ENCODE results near the gene DISC1.
"Not testable (repeated sequence)": the region's sequence is repeated elsewhere in the genome, so short reads cannot be mapped to it uniquely, and the experiment has no call there.

DISC1 gene

GRCh38 chr1:231626535-231626950 lies at the start of gene DISC1:
Gene DISC1 (plus strand): TSS chr1:231626790. CDS start chr1:231626868, 78 bp downstream.
- peak in 1 of 2 donors; percentile 28 for DNase-seq (ENCODE audit: low read depth in 1 of 2, low spot score in 1 of 2)

DNA sequence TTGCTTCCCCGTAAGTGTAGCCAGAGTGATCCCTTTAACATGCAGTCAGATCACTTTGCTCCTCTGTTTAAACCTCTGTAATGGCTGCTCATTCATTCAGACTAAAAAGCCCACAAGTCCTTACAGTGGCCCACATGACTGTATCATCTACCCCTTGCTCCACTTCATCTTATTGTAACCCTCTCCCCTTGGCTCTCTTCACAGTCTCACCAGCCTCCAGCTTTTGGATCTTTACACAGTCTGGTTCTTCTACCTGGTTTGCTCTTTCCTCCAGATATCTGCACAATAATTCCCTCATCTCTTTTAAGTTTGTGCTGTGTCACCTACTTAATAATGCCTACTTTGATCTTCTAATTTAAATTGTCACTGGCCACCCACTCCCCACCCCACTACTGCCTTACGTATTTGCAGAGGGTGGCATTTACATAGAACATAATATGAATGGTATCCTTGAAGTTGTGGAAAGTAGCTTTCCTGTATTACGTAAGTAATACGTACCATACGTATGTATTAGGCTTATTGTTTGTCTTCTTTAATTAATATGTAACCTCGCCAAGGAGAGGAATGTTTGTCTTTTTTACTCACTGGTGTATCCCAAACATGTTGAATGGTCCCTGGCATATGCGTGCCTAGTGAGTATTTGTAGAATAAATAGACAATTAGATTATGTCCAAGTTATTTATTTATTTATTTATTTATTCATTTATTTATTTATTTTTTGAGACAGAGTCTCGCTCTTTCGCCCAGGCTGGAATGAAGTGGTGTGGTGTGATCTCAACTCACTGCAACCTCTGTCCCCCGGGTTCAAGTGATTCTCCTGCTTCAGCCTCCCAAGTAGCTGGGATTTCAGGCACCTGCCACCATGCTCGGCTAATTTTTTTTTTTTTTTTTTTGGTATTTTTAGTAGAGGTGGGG lies 49.5 kb upstream of the DISC1 start:
- no peak for DNase-seq (ENCODE audit: low read depth in 1 of 2, low spot score in 1 of 2)

DNA sequence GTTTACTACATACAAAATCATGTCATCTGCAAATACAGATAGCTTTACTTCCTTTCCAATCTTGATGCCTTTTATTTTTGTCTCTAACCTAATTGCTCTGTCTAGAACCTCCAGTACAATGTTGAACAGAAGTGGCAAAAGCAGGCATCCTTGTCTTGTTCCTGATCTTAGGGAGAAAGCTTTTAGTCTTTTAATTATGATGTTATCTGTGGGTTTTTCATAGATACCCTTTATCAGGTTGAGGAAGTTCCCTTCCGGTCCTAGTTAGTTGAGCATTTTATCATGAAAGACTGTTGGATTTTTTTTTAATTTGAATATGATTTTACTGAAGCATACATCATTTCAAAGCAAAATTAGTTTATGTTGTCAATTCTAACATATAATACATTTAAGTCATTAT lies 45.7 kb upstream of the DISC1 start:
- no peak for DNase-seq (ENCODE audit: low read depth in 1 of 2, low spot score in 1 of 2)

GRCh38 chr1:231581859-231582258 lies 44.7 kb upstream of the DISC1 start:
- DNase-seq (ENCODE audit: low read depth in 1 of 2, low spot score in 1 of 2): no peak

DNA sequence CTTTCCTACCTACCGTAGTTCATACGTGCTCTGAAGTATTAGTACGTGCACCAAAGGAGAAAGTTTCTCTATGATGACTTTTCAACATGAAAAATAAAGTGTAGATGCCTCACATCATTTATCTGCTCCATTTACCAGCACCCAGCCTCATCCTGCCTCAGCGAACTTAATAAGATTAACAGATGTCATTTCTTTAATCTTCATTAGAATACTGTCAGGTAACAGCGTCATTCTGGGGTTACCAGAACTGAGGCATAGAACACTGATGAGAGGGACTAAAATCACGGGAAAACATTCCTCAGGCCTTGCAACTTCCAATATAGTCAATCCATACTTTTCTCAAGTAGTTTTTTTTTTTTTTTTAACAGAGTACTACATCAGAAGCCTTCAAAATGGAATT lies 43.2 kb upstream of the DISC1 start:
- no peak for DNase-seq (ENCODE audit: low read depth in 1 of 2, low spot score in 1 of 2)

GRCh38 chr1:231584117-231584516 lies 42.5 kb upstream of the DISC1 start:
- no peak for DNase-seq (ENCODE audit: low read depth in 1 of 2, low spot score in 1 of 2)

DNA sequence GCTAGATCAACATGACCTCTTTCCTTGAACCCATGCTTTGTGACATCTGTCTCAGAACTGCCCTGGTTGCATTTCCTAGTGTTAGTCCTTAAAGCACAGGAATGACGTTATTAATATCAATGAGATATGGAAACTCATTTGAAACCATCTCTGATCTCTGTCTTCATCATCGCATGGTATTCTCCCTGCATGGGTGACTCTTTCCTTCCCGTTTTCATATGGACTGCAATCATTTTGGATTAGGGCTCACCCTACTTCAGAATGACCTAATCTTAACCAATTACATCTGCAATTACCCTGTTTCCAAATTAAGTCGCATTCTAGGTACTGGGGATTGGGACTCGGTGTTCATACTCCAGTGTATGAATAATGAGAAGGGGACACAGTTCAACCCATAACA lies 41.7 kb upstream of the DISC1 start:
- no peak for DNase-seq (ENCODE audit: low read depth in 1 of 2, low spot score in 1 of 2)

GRCh38 chr1:231590453-231591198 lies 36.0 kb upstream of the DISC1 start:
- no peak for DNase-seq (ENCODE audit: low read depth in 1 of 2, low spot score in 1 of 2)

DNA sequence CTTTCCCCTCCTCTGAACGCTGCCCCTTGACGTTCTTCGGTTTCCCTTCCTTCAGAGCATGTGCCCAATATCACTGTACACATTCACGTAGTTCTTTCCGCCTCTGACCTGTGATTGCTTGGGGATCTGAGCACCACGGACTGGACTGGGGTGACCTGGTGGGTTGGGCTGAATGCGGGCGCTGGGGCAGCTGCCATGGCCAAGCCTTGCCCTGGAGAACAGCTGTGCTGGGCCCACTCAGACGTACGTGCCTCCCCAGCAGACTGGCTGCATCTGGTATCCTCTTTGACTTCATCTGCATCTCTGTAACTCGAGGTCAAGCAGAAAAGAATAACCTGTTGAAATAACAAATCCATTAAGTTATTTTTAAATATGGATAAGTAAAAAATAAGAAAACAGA lies 35.1 kb upstream of the DISC1 start:
- DNase-seq (ENCODE audit: low read depth in 1 of 2, low spot score in 1 of 2): no peak

GRCh38 chr1:231592809-231593208 lies 33.8 kb upstream of the DISC1 start:
- DNase-seq (ENCODE audit: low read depth in 1 of 2, low spot score in 1 of 2): no peak

DNA sequence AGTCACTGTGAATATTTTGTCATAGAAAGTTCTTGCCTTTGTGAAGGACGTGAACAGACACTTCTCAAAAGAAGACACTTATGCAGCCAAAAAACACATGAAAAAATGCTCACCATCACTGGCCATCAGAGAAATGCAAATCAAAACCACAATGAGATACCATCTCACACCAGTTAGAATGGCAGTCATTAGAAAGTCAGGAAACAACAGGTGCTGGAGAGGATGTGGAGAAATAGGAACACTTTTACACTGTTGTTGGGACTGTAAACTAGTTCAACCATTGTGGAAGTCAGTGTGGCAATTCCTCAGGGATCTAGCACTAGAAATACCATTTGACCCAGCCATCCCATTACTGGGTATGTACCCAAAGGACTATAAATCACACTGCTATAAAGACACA lies 33.3 kb upstream of the DISC1 start:
- not testable (repeated sequence) for DNase-seq (ENCODE audit: low read depth in 1 of 2, low spot score in 1 of 2)

DNA sequence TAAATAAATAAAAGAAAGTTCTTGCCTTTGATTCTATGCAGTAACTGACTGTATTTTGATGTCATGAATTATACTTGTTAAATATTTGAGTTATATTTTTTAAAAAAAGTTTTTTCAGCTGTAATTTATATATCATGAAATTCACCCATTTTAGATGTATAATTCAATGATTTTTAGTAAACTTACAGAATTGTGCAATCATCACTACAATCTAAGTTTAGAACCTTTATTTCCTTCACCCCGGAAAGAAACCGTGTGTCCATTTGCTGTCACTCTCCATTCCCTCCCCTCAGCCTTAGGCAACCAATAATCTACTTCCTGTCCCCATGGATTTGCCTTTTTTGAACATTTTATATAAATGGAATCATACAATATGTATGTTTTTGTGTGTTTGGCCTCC lies 32.5 kb upstream of the DISC1 start:
- no peak for DNase-seq (ENCODE audit: low read depth in 1 of 2, low spot score in 1 of 2)

GRCh38 chr1:231594749-231595148 lies 31.8 kb upstream of the DISC1 start:
- DNase-seq (ENCODE audit: low read depth in 1 of 2, low spot score in 1 of 2): no peak

- DNase-seq (ENCODE audit: low read depth in 1 of 2, low spot score in 1 of 2): no peak
These were observed 30.2 kb upstream of the DISC1 start for GRCh38 chr1:231596337-231596791.

DNA sequence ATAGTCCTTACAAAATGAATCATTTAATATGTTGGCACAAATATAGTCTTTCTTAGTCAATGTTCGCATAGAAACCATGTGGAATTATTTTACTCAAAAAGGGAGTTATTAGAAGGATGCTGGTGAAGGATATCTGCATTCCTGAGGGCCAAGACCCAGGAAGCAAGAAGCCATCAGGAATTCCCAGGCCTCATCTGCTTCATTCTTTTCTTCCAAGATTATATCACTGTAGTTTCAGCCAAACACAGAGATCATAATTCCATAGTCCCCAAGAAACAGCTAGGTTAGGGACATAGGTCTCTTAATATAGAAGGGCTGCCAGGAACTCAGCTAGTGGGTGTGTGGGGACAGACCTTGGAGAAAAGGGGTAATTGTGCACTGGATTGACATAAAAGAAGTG lies 28.6 kb upstream of the DISC1 start:
- DNase-seq (ENCODE audit: low read depth in 1 of 2, low spot score in 1 of 2): no peak

- no peak for DNase-seq (ENCODE audit: low read depth in 1 of 2, low spot score in 1 of 2)
These were observed 26.1 kb upstream of the DISC1 start for GRCh38 chr1:231600458-231600976.

DNA sequence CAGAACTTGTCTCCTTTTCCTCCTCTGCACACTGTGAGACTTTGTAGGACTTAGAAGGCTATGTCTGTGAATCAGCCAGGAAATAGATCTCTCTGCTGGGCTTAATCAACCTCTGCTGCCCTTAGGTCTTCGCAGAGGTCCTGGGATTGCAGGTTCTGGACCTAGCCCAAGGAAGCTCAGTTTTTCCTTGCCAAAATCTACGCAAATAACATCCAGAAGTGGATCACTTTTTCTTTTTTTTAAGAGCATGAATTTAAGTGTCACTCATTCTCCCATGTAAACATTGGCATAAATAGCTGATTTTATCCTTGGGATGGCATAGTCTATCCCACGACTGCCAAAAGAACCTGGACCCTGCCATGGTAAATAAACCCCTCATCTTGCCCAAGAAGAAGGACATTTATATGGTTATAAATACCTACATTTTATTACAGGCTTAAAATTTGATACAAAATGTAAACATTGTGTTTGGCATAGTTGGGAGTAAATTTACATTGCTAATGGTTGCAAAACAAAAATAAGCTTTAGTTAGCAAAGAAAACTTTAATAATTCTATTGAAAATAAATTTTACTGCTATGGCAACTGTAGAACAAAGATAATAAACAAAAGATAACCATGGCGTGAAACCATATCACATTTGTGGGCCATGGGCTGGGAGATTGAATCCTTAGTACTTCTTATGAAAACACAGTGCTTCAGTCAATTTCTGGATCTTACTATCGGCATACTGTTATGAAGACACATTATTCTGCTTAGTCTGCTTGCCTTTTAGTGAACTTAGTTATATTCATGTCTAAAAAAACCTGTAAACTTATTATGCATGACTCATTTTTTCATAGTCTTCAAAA lies 24.5 kb upstream of the DISC1 start:
- DNase-seq (ENCODE audit: low read depth in 1 of 2, low spot score in 1 of 2): no peak

DNA sequence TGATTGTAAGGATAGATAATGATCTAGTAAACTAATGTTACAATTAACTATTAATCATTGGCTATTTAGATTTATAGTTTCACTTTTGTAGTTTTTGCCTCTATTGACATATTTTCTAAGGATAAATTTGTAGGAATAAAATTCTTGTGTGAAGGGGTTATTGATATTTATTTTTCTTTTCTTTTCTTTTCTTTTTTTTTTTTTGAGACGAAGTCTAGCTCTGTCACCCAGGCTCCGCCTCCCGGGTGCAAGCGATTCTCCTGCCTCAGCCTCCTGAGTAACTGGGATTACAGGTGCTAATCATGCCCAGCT lies 24.0 kb upstream of the DISC1 start:
- no peak for DNase-seq (ENCODE audit: low read depth in 1 of 2, low spot score in 1 of 2)

DNA sequence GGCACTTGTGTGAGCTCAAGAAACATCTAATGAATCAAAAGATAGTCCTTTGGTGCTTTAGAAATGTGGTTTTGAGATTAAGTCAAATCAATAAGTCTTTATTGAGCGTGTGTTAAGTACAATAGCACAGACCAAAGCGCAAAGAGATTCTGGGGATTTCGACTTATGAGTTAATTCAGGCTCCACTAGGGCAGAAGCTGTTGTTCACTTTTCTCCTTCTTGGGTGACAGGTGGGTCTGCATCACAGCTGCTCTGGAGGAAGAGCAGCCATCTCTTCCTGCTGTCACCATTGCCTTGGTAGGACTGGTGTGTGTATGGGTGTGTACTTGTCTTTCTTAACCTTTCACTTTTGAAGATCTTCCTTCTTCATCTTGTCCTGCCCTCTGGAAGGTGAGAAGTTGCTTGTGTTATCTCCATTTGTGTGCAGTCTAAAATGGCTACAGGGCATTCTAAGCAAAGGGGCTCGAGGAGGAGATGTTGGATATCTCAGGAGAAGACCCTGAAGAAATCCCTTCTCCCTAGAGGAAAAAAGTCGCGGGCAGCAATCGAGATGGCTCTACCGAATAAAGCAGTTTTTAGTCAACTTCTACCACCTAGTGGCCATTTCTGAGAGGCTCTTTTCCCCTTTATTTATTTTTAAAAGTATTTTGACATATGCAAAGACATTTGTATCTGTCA lies 22.9 kb upstream of the DISC1 start:
- peak in 1 of 2 donors; percentile 14 for DNase-seq (ENCODE audit: low read depth in 1 of 2, low spot score in 1 of 2)

- DNase-seq (ENCODE audit: low read depth in 1 of 2, low spot score in 1 of 2): no peak
These were observed 22.3 kb upstream of the DISC1 start for GRCh38 chr1:231604276-231604621.

Measured in activated CD4-positive, alpha-beta T cell treated with anti-CD3 and anti-CD28 coated beads, Interleukin-2, amount 50 U/mL, for 24 hours (primary cell).